CD8-positive, alpha-beta memory T cell (primary cell): ENCODE measurements around the gene DNAJC1. TPM values are rescaled to one million over a fixed set of nuclear protein-coding genes. Genes with fewer than 3 reads are reported as not detected.

Experiments used
- CTCF ChIA-PET: fragments of 350-600 bp; sonication (Branson Sonifier 250); formaldehyde crosslinking; loops from one replicate; lab custom pipeline; 2021; ENCODE audit warnings: antibody characterized with exemption; lab: Charles Lee
- POLR2A ChIA-PET: fragments of 350-600 bp; sonication (Branson Sonifier 250); formaldehyde crosslinking; loops from one replicate; lab custom pipeline; 2021; ENCODE audit warnings: antibody characterized with exemption; lab: Charles Lee
- DNase-seq, 5 donors: peaks; one replicate each; pipeline versions ENCODE4 v3.0.0 to v3.0.0-alpha.2; 2020 to 2022; ENCODE audit warnings: mixed read lengths in 1 of 5
- H3K27ac ChIP-seq: one replicate; pipeline ENCODE4 v1.7.0; 2013; ENCODE audit warnings: low read depth, mild to moderate bottlenecking, low read length, moderate library complexity
- H3K27me3 ChIP-seq: 2 replicates; pipeline ENCODE4 v1.7.0; 2013; ENCODE audit warnings: low read length, mild to moderate bottlenecking; ENCODE audit not compliant: insufficient read depth, poor library complexity, severe bottlenecking
- H3K36me3 ChIP-seq: 2 replicates; pipeline ENCODE4 v1.7.0; 2013; ENCODE audit warnings: mild to moderate bottlenecking, low read length, moderate library complexity; ENCODE audit not compliant: insufficient read depth
- H3K4me1 ChIP-seq: 2 replicates; pipeline ENCODE4 v1.7.0; 2013; ENCODE audit warnings: mild to moderate bottlenecking, low read length, moderate library complexity; ENCODE audit not compliant: insufficient read depth
- H3K4me3 ChIP-seq: 2 replicates; pipeline ENCODE4 v1.7.0; 2013; ENCODE audit warnings: mild to moderate bottlenecking, low read length
- H3K9me3 ChIP-seq: 2 replicates; pipeline ENCODE4 v1.7.0; 2013; ENCODE audit warnings: mild to moderate bottlenecking, low read length
- H3K27ac Mint-ChIP-seq, 8 donors: one replicate each; pipeline ENCODE4 v1.8.0; 2020 to 2021; ENCODE audit warnings: mixed read lengths in 8 of 8, mild to moderate bottlenecking in 6 of 8, inconsistent platforms in 3 of 8, moderate library complexity in 3 of 8
- H3K27me3 Mint-ChIP-seq, 2 donors: one replicate each; pipeline ENCODE4 v1.8.0; 2020 to 2021; ENCODE audit warnings: mixed read lengths in 2 of 2, mild to moderate bottlenecking in 1 of 2, moderate library complexity in 1 of 2
- H3K36me3 Mint-ChIP-seq, 3 donors: one replicate each; pipeline ENCODE4 v1.8.0; 2020 to 2021; ENCODE audit warnings: mixed read lengths in 3 of 3, inconsistent platforms in 1 of 3, mild to moderate bottlenecking in 1 of 3
- H3K4me1 Mint-ChIP-seq, 3 donors: one replicate each; pipeline ENCODE4 v1.8.0; 2020 to 2021; ENCODE audit warnings: mixed read lengths in 3 of 3, inconsistent platforms in 1 of 3, mild to moderate bottlenecking in 1 of 3
- H3K4me3 Mint-ChIP-seq, 7 donors: one replicate each; pipeline ENCODE4 v1.8.0; 2020 to 2021; ENCODE audit warnings: mixed read lengths in 7 of 7, mild to moderate bottlenecking in 6 of 7, moderate library complexity in 4 of 7, inconsistent platforms in 2 of 7
- H3K9me3 Mint-ChIP-seq, 5 donors: one replicate each; pipeline ENCODE4 v1.8.0; 2020 to 2022; ENCODE audit warnings: mixed read lengths in 5 of 5, mild to moderate bottlenecking in 3 of 5, moderate library complexity in 2 of 5, inconsistent platforms in 1 of 5
- polyA plus RNA-seq: library from polyadenylated mRNA; unstranded; fragments of 300-500 nt; fragmentation: Illumina TruSeq; gene quantifications from one replicate; pipeline ENCODE4 v1.2.3, GENCODE V29; 2021
- total RNA-seq, 2 experiments: library from RNA; stranded (reverse); gene quantifications; one replicate each; pipeline ENCODE4 v1.2.3, GENCODE V29; 2021

DNAJC1 gene
- total and polyA plus RNA-seq, 3 experiments from 2014 or later: 30.8 to 46.0 (median 31.8) TPM

DNA sequence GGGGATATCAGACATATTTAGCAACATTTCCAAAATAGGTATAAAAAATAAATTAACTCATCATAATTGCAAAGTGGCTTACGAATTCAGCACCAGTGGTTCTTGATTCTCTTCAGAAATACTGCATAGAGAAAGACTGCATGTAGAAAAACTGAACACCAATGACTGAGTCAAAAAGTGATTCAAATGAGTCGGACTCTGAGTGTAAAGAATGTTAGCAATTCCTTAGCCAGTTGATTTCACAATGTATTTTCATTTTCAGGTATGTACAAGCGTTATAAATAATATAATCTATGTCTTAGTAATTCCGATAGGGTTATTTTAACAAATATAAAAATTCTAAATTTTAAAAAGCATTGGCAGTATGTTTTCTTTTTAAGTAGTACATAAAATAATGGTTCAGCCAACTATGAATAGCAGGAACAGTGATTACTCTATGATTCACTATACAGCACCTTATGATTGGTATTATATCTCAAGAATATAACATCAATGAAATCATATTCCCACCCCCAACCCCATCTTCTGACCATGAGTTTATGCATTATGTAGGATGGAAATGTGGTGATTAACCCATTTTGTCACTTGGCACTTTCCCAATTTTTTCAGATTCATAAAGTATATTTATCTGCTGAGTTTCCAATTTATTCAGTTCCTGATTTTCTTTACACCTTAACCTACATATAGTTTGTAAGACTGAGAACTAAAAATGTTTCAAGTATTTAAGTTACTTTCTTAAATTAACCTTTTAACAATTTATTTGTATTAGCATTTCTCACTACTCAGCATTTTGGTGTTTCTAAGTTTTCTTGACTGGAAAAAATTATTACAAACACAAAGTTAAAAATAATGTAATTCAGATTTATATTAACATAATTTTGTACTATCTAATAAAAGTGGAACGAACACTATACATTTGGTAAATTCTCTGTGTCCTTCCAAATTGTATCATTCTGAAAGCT lies 33.9 kb downstream of the DNAJC1 start:
- Histone ChIP-seq H3K9me3 (no peaks in the 10 kb centered on the region), H3K27ac (no peak overlapping the region), H3K4me3 (no peak overlapping the region), H3K4me1 (no peaks in the 10 kb centered on the region), H3K36me3 (no peaks in the 10 kb centered on the region), H3K27me3 (no peaks in the 10 kb centered on the region)
- DNase-seq: no peak
- peaks cover 11 to 23% (median 12%) of the 10 kb centered on the region in 3 donors for H3K4me1 Mint-ChIP-seq
- CTCF ChIA-PET: no interaction called here
- peaks cover 0 to 7% (median 1%) of the 10 kb centered on the region in 3 donors for H3K36me3 Mint-ChIP-seq
- H3K4me3 Mint-ChIP-seq: no peak overlapping the region
- no peaks in the 10 kb centered on the region for H3K27me3 Mint-ChIP-seq
- peaks cover 0 to 6% (median 3%) of the 10 kb centered on the region in 5 donors for H3K9me3 Mint-ChIP-seq
- H3K27ac Mint-ChIP-seq: no peak overlapping the region
- POLR2A ChIA-PET: no interaction called here

DNA sequence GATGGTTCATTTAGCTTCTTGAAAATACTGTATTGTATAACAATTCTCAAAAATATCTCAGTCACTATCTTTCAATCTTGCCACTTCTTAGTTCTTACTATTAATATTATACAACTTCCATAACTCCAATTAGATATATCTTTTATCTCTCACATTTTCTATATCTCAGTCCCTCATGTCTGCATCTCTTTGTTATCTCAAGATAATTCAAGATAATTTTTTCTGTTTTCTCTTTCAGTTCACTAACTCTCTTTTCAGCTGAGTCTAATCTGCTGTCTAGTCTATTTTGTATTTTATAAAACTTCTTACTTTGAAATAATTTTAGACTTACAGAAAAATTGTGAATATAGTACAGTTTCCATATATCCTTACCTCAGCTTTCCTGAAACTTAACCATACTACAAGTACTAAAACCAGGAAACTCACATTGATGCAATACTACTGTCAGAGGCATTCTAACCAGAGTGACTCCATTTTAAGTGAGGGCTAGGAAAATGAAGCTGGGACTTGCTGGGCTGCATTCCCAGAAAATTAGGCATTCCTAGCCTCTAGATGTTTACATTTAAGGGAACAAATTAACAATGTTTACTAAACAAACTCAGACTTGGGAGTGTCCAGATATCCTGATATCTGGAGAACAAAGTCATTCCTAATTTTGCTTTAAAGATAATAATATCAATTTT lies 38.4 kb downstream of the DNAJC1 start:
- no peak for DNase-seq
- ChIA-PET CTCF (no interaction called here), POLR2A (no interaction called here)
- Mint-ChIP-seq H3K4me3 (no peak overlapping the region), H3K36me3 (peaks cover 0 to 7% (median 1%) of the 10 kb centered on the region in 3 donors), H3K9me3 (peaks cover 0 to 8% (median 3%) of the 10 kb centered on the region in 5 donors), H3K27me3 (no peaks in the 10 kb centered on the region), H3K4me1 (peaks cover 22 to 28% (median 26%) of the 10 kb centered on the region in 3 donors), H3K27ac (no peak overlapping the region)
- Histone ChIP-seq H3K27ac (no peak overlapping the region), H3K9me3 (no peaks in the 10 kb centered on the region), H3K4me1 (no peaks in the 10 kb centered on the region), H3K27me3 (no peaks in the 10 kb centered on the region), H3K36me3 (no peaks in the 10 kb centered on the region), H3K4me3 (no peak overlapping the region)

DNA sequence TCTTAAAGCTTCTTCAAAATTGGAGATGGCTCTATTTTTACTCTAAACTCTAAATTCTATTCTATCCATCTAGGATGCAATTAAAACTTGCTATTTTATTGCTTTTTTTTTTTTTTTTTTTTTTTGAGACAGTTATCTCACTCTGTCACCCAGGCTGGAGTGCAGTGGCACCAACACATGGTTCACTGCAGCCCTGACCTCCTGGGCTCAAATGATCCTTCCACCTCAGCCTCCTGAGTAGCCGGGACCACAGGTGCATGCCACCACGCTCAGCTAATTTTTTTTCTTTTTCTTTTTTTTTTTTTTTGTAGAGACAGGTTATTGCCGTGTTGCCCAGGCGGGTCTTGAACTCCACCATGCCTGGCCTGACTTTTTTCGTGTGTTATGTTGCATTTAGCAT lies 41.2 kb downstream of the DNAJC1 start:
- Histone ChIP-seq H3K4me1 (no peaks in the 10 kb centered on the region), H3K36me3 (no peaks in the 10 kb centered on the region), H3K9me3 (no peaks in the 10 kb centered on the region), H3K27me3 (no peaks in the 10 kb centered on the region), H3K27ac (no peak overlapping the region), H3K4me3 (no peak overlapping the region)
- Mint-ChIP-seq H3K9me3 (peaks cover 0 to 8% (median 3%) of the 10 kb centered on the region in 5 donors), H3K27me3 (no peaks in the 10 kb centered on the region), H3K4me3 (no peak overlapping the region), H3K36me3 (peaks cover 0 to 6% (median 1%) of the 10 kb centered on the region in 3 donors), H3K27ac (no peak overlapping the region), H3K4me1 (peaks cover 26 to 41% (median 39%) of the 10 kb centered on the region in 3 donors)
- CTCF ChIA-PET: no interaction called here
- POLR2A ChIA-PET: interaction anchor here (0.6 kb wide), 1 partner anchor 1371 kb away, joined by 3 read pairs; no protein-coding TSS in a partner anchor
- DNase-seq: no peak

DNA sequence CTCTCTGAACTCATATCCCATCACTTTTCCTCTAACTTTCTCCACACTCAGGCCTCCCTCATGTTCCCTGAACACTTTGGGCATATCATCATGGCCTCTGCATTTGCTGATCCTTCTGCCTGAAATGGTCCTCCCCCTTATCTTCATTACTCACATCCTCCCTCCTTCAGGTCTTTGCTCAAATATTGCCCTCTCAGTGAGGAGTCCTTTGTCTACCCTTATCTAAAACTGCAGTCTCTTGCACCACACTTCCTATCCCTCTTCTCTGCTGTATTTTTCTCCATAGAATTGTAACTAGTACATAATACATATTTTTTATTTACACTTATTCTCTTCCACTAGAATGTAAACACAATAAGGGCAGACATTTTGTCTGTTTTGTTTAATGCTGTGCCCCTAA lies 41.7 kb downstream of the DNAJC1 start:
- ChIA-PET POLR2A (interaction anchor here (0.6 kb wide), 1 partner anchor 1371 kb away, joined by 3 read pairs; no protein-coding TSS in a partner anchor), CTCF (no interaction called here)
- no peaks in the 10 kb centered on the region for H3K4me1 ChIP-seq
- no peak overlapping the region for H3K4me3 Mint-ChIP-seq
- no peaks in the 10 kb centered on the region for H3K9me3 ChIP-seq
- H3K27me3 ChIP-seq: no peaks in the 10 kb centered on the region
- no peak for DNase-seq
- no peaks in the 10 kb centered on the region for H3K36me3 ChIP-seq
- peaks cover 0 to 8% (median 3%) of the 10 kb centered on the region in 5 donors for H3K9me3 Mint-ChIP-seq
- no peak overlapping the region for H3K27ac ChIP-seq
- no peaks in the 10 kb centered on the region for H3K27me3 Mint-ChIP-seq
- H3K27ac Mint-ChIP-seq: peak overlapping the region in 1 of 8 donors; percentile 61
- H3K36me3 Mint-ChIP-seq: peaks cover 0 to under 1% (median 0%) of the 10 kb centered on the region in 3 donors
- no peak overlapping the region for H3K4me3 ChIP-seq
- H3K4me1 Mint-ChIP-seq: peaks cover 26 to 44% (median 41%) of the 10 kb centered on the region in 3 donors

DNA sequence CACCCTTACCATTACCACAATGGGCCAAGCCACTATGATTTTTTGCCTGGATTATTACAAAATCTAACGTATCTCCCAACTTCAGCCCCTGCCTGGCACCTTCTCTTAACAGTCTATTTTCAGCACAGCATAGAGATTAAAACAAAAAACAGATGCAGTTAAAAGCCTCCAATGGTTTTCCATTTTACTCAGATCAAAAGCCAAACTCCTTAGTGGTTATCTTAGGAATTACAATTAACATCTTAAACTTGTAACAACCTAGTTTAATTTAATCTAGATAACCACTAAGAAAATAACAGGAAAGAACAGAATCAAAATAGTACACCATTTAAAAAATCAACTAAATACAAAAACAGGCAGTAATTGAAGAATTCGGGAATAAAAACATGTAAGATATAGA lies 43.5 kb downstream of the DNAJC1 start:
- CTCF ChIA-PET: no interaction called here
- Histone ChIP-seq H3K36me3 (no peaks in the 10 kb centered on the region), H3K4me1 (no peaks in the 10 kb centered on the region), H3K9me3 (no peaks in the 10 kb centered on the region), H3K27me3 (no peaks in the 10 kb centered on the region), H3K27ac (no peak overlapping the region), H3K4me3 (no peak overlapping the region)
- DNase-seq: no peak
- H3K27me3 Mint-ChIP-seq: no peaks in the 10 kb centered on the region
- POLR2A ChIA-PET: no interaction called here
- H3K4me3 Mint-ChIP-seq: no peak overlapping the region
- peak overlapping the region in 1 of 8 donors; percentile 58 for H3K27ac Mint-ChIP-seq
- H3K36me3 Mint-ChIP-seq: no peaks in the 10 kb centered on the region
- peaks cover 27 to 44% (median 41%) of the 10 kb centered on the region in 3 donors for H3K4me1 Mint-ChIP-seq
- H3K9me3 Mint-ChIP-seq: peaks cover 0 to 6% (median 0%) of the 10 kb centered on the region in 5 donors

DNA sequence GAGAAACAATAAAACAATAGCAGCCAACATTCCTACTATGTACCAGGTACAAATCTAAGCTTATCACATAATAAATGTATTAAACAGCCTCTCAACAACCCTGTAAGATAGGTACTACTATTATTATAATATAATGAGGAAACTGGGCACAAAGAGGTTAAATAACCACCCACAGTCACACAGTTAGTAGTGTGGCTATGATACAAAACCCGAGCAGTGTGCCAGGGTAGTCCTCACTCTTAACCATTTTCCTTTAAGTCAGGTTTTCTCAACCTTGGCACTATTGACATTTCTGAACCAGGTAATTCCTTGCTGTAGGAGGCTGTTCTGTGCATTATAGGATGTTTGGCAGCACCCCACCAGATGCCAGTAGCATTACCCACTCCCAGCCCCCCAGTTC lies 48.8 kb downstream of the DNAJC1 start:
- POLR2A ChIA-PET: no interaction called here
- Mint-ChIP-seq H3K36me3 (no peaks in the 10 kb centered on the region), H3K4me1 (peaks cover 9 to 17% (median 16%) of the 10 kb centered on the region in 3 donors), H3K9me3 (no peaks in the 10 kb centered on the region), H3K27ac (no peak overlapping the region), H3K4me3 (no peak overlapping the region), H3K27me3 (no peaks in the 10 kb centered on the region)
- H3K4me1 ChIP-seq: no peaks in the 10 kb centered on the region
- H3K9me3 ChIP-seq: no peaks in the 10 kb centered on the region
- no peak overlapping the region for H3K27ac ChIP-seq
- CTCF ChIA-PET: no interaction called here
- H3K4me3 ChIP-seq: no peak overlapping the region
- H3K36me3 ChIP-seq: no peaks in the 10 kb centered on the region
- no peaks in the 10 kb centered on the region for H3K27me3 ChIP-seq
- no peak for DNase-seq

DNA sequence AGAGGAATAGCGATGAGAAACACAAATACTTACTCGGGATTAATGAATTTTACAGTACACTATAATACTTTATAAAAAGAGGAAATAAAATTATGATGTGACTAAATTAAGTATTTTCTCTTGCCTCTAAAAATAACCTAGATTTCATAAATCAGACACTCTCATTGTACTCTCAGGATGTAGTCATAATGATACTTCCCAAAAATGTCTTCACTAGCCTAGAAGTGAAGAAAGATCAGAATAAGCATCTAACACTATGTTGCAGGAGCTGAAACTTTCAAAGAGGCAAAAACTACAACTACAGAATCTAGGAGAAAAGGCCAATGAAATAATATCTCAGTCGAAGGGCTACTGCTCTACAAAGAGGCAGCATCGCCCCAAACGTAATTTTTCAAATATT lies 49.4 kb downstream of the DNAJC1 start:
- Histone ChIP-seq H3K27ac (no peak overlapping the region), H3K27me3 (no peaks in the 10 kb centered on the region), H3K4me3 (no peak overlapping the region), H3K9me3 (no peaks in the 10 kb centered on the region), H3K36me3 (no peaks in the 10 kb centered on the region), H3K4me1 (no peaks in the 10 kb centered on the region)
- no peak for DNase-seq
- Mint-ChIP-seq H3K27ac (peak overlapping the region in 1 of 8 donors; percentile 75), H3K4me1 (peaks cover 9 to 17% (median 15%) of the 10 kb centered on the region in 3 donors), H3K9me3 (no peaks in the 10 kb centered on the region), H3K27me3 (no peaks in the 10 kb centered on the region), H3K4me3 (no peak overlapping the region), H3K36me3 (no peaks in the 10 kb centered on the region)
- ChIA-PET CTCF (interaction anchor here (1.1 kb wide), 1 partner anchor 459 kb away, joined by 3 read pairs; no protein-coding TSS in a partner anchor), POLR2A (no interaction called here)
